ENCODE data around the gene TRPM3.

DNA sequence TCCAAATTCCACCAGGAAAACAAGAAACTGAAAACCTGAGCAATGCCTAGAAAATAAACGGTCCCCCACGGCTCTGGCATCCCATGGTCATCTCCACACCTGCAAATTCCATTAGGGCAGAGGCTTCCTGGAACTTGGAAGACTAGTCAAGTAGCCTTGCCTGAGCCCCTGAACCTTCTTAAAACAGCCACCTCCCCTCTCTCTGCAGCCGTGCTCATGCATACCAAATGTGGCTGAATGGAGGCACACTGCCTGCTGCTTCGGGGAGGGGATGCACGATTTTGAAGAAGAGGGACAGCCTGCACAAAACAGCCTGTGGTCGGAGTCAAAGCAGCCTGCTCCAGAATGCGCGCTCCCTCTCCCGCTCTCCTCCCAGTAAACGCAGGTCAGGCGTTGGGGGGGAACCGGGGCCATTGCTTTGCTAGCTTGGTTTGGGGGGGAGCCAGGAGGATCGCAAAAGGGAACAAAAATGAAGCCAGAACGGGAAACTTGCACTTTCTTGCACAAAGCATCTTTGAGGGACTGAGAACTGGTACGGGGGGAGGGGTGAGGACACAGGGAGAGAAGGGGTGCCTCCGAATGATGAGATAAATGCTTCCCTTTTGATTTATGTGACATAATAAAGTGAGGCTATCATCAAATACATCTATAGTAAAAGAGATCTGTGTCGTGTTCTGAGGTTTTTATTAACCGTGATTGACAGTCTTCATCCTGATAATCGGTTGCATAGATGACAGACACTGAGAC, at the start of gene TRPM3:
- TF ChIP-seq, protein P1, sequence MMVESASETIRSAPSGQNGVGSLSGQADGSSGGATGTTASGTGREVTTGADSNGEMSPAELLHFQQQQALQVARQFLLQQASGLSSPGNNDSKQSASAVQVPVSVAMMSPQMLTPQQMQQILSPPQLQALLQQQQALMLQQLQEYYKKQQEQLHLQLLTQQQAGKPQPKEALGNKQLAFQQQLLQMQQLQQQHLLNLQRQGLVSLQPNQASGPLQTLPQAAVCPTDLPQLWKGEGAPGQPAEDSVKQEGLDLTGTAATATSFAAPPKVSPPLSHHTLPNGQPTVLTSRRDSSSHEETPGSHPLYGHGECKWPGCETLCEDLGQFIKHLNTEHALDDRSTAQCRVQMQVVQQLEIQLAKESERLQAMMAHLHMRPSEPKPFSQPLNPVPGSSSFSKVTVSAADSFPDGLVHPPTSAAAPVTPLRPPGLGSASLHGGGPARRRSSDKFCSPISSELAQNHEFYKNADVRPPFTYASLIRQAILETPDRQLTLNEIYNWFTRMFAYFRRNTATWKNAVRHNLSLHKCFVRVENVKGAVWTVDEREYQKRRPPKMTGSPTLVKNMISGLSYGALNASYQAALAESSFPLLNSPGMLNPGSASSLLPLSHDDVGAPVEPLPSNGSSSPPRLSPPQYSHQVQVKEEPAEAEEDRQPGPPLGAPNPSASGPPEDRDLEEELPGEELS (CRISPR knock-in tag; IDR thresholded peaks at IDR 0.05; ENCODE audit: borderline replicate concordance), result no peak
- TF ChIP-seq POU5F1 (IDR thresholded peaks at IDR 0.05; ENCODE audit: borderline replicate concordance, low read depth, low read length, partially characterized antibody) (no peak), POLR2AphosphoS5 (IDR thresholded peaks at IDR 0.05; ENCODE audit: control insufficient read depth, insufficient read depth, low read depth, low read length) (no peak), ZNF707 (CRISPR knock-in tag; conservative IDR thresholded peaks at IDR 0.05) (no peak), TBP (optimal IDR thresholded peaks at IDR 0.05; ENCODE audit: low read depth, low read length) (no peak)
- TF ChIP-seq, protein P2, sequence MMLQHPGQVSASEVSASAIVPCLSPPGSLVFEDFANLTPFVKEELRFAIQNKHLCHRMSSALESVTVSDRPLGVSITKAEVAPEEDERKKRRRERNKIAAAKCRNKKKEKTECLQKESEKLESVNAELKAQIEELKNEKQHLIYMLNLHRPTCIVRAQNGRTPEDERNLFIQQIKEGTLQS (IDR thresholded peaks at IDR 0.05), result no peak
- TF ChIP-seq, protein P2 (CRISPR knock-in tag; conservative IDR thresholded peaks at IDR 0.05), result no peak
- TF ChIP-seq, protein P3, sequence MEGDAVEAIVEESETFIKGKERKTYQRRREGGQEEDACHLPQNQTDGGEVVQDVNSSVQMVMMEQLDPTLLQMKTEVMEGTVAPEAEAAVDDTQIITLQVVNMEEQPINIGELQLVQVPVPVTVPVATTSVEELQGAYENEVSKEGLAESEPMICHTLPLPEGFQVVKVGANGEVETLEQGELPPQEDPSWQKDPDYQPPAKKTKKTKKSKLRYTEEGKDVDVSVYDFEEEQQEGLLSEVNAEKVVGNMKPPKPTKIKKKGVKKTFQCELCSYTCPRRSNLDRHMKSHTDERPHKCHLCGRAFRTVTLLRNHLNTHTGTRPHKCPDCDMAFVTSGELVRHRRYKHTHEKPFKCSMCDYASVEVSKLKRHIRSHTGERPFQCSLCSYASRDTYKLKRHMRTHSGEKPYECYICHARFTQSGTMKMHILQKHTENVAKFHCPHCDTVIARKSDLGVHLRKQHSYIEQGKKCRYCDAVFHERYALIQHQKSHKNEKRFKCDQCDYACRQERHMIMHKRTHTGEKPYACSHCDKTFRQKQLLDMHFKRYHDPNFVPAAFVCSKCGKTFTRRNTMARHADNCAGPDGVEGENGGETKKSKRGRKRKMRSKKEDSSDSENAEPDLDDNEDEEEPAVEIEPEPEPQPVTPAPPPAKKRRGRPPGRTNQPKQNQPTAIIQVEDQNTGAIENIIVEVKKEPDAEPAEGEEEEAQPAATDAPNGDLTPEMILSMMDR (IDR thresholded peaks at IDR 0.05 in 2 of 3, conservative IDR thresholded peaks at IDR 0.05 in 1 of 3; ENCODE audit: insufficient read depth in 2 of 3, low read depth in 1 of 3, low read length in 3 of 3), result no peak

Measured in K562 (cell line).